Tongue (tissue), 2 donors: ENCODE measurements around the gene ZBTB7C. TPM values are rescaled to one million over a fixed set of nuclear protein-coding genes. Genes with fewer than 3 reads are reported as not detected.

Source experiments
- DNase-seq: peaks from one replicate; pipeline ENCODE4 v3.0.0-alpha.2; 2015
- total RNA-seq: library from RNA; depleted of rRNA; stranded (reverse); fragments of >200 nt; gene quantifications from one replicate; pipeline ENCODE4 v1.2.3, GENCODE V29; 2014

The ZBTB7C gene
- total RNA-seq, 1 donor from 2014 or later: 17.8 TPM

GRCh38 chr18:48116017-48116416 is 293.2 kb downstream of the ZBTB7C start:
- DNase-seq: no peak

- no peak for DNase-seq
Observed at GRCh38 chr18:48113691-48114090, 295.5 kb downstream of the ZBTB7C start.

- DNase-seq: no peak
Observed at GRCh38 chr18:48111587-48111986, 297.6 kb downstream of the ZBTB7C start.

DNA sequence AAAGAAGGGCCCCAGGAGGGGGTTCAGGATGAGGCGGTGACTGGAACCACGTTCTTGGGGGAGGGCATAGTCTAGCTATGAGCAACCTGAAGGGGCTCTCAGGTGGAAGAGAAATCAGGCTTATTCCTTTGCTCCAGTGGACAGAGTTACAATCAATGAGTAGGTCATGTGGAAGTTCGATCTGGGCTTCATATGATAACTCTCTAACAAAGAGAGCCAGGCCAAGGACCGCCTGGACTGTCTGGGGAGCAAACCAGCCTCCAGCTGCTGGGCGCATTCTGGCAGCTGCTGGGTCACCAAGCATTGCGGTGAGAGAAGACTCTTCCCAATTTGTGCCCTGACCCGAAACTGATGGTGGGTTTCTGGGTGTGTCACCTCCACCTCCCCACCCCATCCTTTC is 298.4 kb downstream of the ZBTB7C start:
- no peak for DNase-seq

GRCh38 chr18:48109961-48110493 is 299.2 kb downstream of the ZBTB7C start:
- DNase-seq: no peak

GRCh38 chr18:48108136-48108535 is 301.0 kb downstream of the ZBTB7C start:
- no peak for DNase-seq

GRCh38 chr18:48106976-48107781 is 302.0 kb downstream of the ZBTB7C start:
- no peak for DNase-seq

GRCh38 chr18:48106498-48106897 is 302.7 kb downstream of the ZBTB7C start:
- DNase-seq: no peak

DNA sequence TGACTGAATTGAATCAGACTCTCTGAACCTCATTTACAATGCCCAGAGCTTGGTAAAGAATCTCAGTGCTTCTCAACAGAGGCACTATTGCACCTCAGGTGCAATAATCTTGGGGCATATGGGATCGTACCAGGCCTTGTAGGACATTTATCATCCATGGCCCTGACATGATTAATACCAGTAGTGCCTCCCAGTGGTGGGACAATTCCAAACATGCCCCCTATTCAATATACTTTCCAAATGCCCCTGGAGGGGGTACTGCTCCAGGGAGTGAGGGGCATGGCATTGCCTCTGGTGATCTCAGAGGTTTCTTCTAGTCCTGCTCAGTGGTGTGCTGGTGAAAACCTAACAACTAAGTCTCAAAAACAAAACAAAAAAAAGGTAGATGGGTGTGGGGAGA is 303.9 kb downstream of the ZBTB7C start:
- DNase-seq: no peak

- no peak for DNase-seq
Observed at GRCh38 chr18:48104705-48105104, 304.5 kb downstream of the ZBTB7C start.

DNA sequence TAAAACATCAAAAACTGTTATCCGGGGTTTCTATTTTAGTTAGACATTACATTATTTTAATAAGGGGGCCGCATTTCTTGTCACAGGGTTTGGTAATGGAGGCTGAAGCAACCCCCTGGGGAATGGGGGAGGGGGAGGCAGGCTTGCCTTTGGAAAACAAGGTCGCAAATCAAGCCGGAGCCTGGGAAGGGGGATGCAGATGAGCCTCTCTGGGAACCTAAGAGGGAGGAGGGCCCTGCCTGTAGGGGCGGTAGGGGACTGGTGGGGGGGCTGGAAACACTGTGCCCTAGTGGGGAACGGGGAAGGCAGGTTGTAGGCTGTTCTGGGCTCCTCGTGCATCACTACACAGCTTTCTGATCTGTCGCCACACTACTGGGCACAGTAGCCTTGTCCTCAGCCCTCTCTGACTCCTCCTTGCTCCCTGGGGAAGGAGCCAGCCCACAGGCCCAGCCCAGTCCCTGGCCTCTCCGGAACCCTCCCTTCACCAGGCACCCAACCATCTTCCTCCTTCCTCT is 308.5 kb downstream of the ZBTB7C start:
- DNase-seq: no peak

DNA sequence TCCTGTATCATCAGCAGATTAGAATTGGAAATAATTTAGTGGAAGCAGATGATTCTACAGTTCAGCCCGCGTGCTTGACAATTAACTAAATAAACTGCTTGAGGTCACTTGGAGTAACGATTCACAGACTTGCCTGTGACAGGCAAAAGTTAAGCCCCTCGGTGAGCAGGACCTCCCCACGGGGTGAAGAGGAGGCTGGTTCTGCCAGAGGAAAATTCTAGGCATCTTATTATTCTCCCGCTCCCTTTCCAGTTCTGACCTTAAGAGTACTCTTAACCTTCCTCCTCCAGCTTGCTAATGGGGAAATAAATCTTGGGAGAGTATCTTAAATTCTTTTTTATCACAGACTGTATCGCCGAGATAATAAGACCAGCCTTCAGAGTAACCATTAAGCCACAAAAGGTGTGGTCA is 309.0 kb downstream of the ZBTB7C start:
- no peak for DNase-seq

GRCh38 chr18:48099481-48100164 is 309.6 kb downstream of the ZBTB7C start:
- no peak for DNase-seq

GRCh38 chr18:48098538-48098937 is 310.6 kb downstream of the ZBTB7C start:
- no peak for DNase-seq

GRCh38 chr18:48098007-48098406 is 311.2 kb downstream of the ZBTB7C start:
- no peak for DNase-seq

DNA sequence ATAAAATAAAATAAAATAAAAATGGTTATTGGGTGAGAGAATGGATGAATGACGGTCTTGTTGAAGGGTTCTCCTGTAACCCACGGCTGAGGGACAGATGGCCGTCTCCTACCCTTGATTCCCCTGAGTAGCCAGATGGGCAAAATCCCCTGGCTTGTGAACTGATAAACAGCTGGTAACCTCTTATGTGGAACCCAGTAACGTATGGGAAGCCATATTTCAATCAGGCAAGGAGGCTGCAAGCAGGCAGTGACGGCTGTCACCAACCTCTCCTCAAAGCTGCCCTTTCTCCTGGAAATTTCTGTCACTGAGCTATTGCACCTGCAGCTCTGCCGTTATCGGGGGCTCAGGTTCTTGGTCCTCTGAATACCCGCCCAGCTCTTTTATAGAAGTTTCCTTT is 313.5 kb downstream of the ZBTB7C start:
- DNase-seq: peak; percentile 26

GRCh38 chr18:48093104-48093503 is 316.1 kb downstream of the ZBTB7C start:
- no peak for DNase-seq

DNA sequence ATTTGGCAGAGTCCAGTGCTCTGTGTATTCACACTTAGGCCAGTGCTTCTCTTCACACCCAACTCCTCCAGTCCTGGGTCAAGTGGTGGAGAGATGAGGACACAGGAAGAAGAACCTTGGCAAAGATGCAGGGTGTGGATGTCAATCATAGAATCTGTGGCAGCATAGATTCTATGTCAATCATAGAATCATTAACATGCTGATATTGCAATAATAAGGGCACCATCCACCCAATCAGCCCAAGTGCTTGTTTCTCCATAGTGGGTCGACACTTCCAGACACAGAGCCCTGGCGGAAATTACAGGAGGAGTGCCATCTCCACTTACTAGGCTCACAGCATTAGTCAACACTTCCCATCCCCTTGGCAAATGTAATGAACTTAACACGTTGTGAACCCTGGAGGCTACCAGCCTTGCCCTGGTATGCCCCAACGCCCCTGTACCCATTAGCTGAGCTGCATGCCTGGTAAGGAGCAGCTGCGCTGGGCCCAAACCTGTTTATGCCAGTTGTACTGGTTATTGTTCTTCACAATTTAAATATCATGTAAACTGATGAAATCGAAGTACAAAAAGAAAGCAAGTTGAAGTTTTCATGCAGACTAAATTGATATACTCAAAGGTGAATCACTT is 317.2 kb downstream of the ZBTB7C start:
- DNase-seq: no peak

DNA sequence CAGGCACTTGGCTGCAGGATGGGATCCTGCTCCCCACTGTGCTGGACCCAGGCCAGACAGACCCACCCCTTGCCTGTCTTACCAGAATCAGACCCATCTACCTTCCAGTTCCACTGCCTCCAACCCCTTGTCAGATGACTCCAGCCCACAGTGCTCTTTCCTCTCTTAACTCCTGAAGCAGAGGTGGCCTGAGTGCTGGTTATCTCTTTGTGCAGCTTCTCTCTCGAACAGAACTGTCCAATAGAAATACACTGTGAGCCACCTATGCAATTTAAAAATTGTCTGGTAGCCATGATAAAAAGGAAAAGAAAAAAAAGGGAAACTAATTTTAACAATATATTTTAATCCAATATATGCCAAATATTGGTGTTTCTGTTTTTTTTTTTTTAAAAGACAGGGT is 318.5 kb downstream of the ZBTB7C start:
- DNase-seq: no peak

DNA sequence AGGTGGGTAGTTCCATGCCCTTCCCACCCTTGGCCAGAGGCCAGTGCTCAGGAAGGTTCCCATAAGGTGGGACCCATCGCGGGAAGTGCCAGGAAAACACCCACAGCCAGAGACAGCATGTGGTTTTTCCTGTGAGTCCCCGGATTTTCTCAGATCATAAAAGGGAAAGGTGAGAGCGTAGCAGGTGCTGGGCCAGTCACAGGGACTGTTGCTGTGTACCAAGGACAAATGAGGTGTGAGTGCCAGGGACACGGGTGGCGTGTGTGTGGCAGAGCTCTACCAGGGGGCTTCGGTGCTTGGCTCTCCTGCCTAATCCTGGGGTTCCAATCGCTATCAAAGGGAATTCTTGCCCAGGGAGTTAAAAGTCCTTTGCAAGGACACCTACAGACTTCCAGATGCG is 319.2 kb downstream of the ZBTB7C start:
- DNase-seq: no peak

DNA sequence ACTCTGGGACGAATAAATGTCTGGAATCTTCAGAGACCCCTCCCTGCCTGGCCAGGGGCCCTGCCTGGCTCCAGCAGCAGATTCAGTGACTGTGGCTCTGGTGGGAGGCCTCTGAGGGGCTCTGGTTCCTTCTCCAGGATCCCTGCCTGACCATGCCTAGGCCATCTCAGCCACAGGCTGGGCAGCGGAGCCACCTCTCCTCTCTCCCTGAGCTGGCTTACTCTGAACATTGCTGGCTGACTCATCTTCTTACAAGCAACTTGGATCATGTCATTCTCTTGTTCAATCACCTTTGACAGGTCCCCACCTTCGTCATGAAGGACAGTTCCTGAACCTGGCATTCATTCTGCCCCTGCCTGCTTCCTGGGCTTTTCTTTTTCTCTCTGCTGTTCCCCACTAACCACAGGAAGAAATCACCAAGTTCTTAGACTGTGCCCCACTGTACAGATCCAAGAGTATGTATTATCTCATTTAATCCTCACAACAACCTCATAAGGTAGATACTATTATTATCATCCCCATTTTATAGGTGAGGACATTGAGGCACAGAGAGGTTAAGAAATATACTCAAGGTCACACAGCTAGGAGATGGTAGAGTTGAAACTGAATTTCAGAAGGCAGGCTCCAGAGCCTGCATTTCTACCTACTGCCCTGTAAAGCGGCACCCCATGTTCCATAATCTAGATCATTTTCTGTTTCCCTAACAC is 323.2 kb downstream of the ZBTB7C start:
- DNase-seq: no peak

DNA sequence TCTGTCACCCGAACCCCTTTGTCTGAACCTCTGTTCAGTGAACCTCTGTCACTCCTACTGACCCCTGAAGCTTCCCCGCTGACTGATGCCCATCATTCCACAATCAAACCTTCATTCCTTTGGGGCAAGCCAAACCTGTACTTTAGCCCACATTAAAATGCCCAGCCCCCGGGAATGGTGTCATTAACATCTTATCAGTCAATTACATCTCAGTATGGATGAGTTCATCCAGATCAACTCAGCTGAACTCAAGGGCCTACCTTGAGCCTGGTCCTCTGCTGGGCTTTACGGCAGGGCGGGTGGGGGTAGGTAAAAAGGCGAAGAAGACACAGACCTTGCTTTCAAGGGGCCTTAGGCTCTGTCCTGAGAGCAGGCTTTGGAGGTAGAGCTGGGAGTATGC is 324.3 kb downstream of the ZBTB7C start:
- DNase-seq: no peak
